Upper lobe of left lung (tissue), 4 donors: ENCODE data around the gene PSMA7.

ENCODE experiments used
- CTCF ChIP-seq, 6 experiments: fragments of 450-650 bp in 4 of 6; fragments of 200-600 bp in 2 of 6; sonication (generic) in 2 of 6; IDR thresholded peaks; one replicate each; pipeline ENCODE4 v1.5.1; 2016 to 2019; ENCODE audit warnings: antibody characterized with exemption in 6 of 6
- POLR2A ChIP-seq, 4 donors: fragments of 450-650 bp; IDR thresholded peaks; one replicate each; pipeline ENCODE4 v1.5.1; 2016 to 2017; ENCODE audit warnings: antibody characterized with exemption in 4 of 4, mild to moderate bottlenecking in 2 of 4
- POLR2AphosphoS5 ChIP-seq, 2 donors: sonication (generic); formaldehyde crosslinking; IDR thresholded peaks; one replicate each; pipeline ENCODE4 v1.5.1; 2017; ENCODE audit warnings: antibody characterized with exemption in 2 of 2

- TF ChIP-seq POLR2A (IDR thresholded peaks at IDR 0.05) (no peak), CTCF (IDR thresholded peaks at IDR 0.05) (no peak), POLR2AphosphoS5 (IDR thresholded peaks at IDR 0.05) (no peak)
Observed at GRCh38 chr20:62161347-62161746, 18.2 kb upstream of the PSMA7 start.
